Endothelial cell of umbilical vein (primary cell): Measurements from ENCODE around the gene SHKBP1. TPM values are rescaled to one million over a fixed set of nuclear protein-coding genes. Genes with fewer than 3 reads are reported as not detected.

Experiments
- BruUV-seq: library from RNA; stranded (reverse); fragments of 400-500 nt; replicated peaks from 2 replicates; lab custom pipeline; 2021; lab: Mats Ljungman, UMichigan
- CTCF ChIA-PET: fragments of 300-600, 350-600 bp; sonication (Branson Sonifier 250); formaldehyde crosslinking; loops from one replicate; lab custom pipeline; 2021; ENCODE audit warnings: antibody characterized with exemption, inconsistent platforms; lab: Charles Lee
- POLR2A ChIA-PET: fragments of 300-600, 350-600 bp; sonication (Branson Sonifier 250); formaldehyde crosslinking; loops from one replicate; lab custom pipeline; 2021; ENCODE audit warnings: antibody characterized with exemption, inconsistent platforms; lab: Charles Lee
- DNase-seq: peaks from one replicate; pipeline ENCODE4 v3.0.0-alpha.2; 2011; ENCODE audit warnings: low read depth, low spot score
- FAIRE-seq: peaks from 2 replicates; lab custom pipeline; 2011; peaks lifted over from hg19 to GRCh38; lab: Jason Lieb, UNC
- H2AFZ ChIP-seq: 2 replicates; pipeline ENCODE4 v1.6.0; 2012; ENCODE audit warnings: low read depth, low read length, control low read depth, inconsistent platforms
- H3K27ac ChIP-seq: 2 replicates; pipeline ENCODE4 v1.5.1; 2011; ENCODE audit warnings: low read depth, mild to moderate bottlenecking, control low read depth, low read length, moderate library complexity; ENCODE audit not compliant: insufficient read depth
- H3K27me3 ChIP-seq, 2 experiments: 2 replicates each; pipeline versions ENCODE4 v1.6.0 to v1.6.1; 2011; ENCODE audit warnings: low read length in 2 of 2, mixed read lengths in 1 of 2; ENCODE audit not compliant: control insufficient read depth in 2 of 2, insufficient read depth in 2 of 2
- H3K36me3 ChIP-seq, 2 experiments: 2 replicates in 1 of 2; 3 replicates in 1 of 2; pipeline ENCODE4 v1.5.1; 2011; ENCODE audit warnings: low read length in 2 of 2, mild to moderate bottlenecking in 1 of 2, moderate library complexity in 1 of 2; ENCODE audit not compliant: control insufficient read depth in 2 of 2, insufficient read depth in 2 of 2; ENCODE audit errors: extremely low read depth in 1 of 2
- H3K4me1 ChIP-seq: 3 replicates; pipeline ENCODE4 v1.5.1; 2011; ENCODE audit warnings: mild to moderate bottlenecking, low read length; ENCODE audit not compliant: control insufficient read depth, insufficient read depth; ENCODE audit errors: extremely low read depth
- H3K4me2 ChIP-seq: 2 replicates; pipeline ENCODE4 v1.6.1; 2011; ENCODE audit warnings: low read length, control low read depth, mixed read lengths; ENCODE audit not compliant: insufficient read depth
- H3K4me3 ChIP-seq, 3 experiments: fragments of 200-600 bp in 1 of 3; sonication (generic), shearing (Covaris generic) in 1 of 3; replicated peaks in 1 of 3; 2 replicates each; pipeline ENCODE4 v1.5.1; 2011 to 2016; ENCODE audit warnings: control low read depth in 3 of 3, low read length in 3 of 3, mild to moderate bottlenecking in 2 of 3, inconsistent platforms in 1 of 3, low read depth in 1 of 3, moderate library complexity in 1 of 3; ENCODE audit not compliant: insufficient read depth in 1 of 3
- H3K79me2 ChIP-seq: 2 replicates; pipeline ENCODE4 v1.6.0; 2012; ENCODE audit warnings: low read length, inconsistent platforms; ENCODE audit not compliant: control insufficient read depth, insufficient read depth
- H3K9ac ChIP-seq: replicated peaks from 2 replicates; pipeline ENCODE3; 2011; ENCODE audit warnings: low read length, control low read depth; ENCODE audit not compliant: insufficient read depth; ENCODE audit errors: extremely low read depth
- H3K9me1 ChIP-seq: replicated peaks from 3 replicates; pipeline ENCODE4 v1.6.0; 2011; ENCODE audit warnings: mild to moderate bottlenecking, low read length; ENCODE audit not compliant: control insufficient read depth, insufficient read depth; ENCODE audit errors: extremely low read depth
- H3K9me3 ChIP-seq: replicated peaks from 2 replicates; pipeline ENCODE4 v1.5.1; 2012; ENCODE audit warnings: low read length, inconsistent platforms; ENCODE audit not compliant: control insufficient read depth, insufficient read depth
- H4K20me1 ChIP-seq: replicated peaks from 2 replicates; pipeline ENCODE3; 2011; ENCODE audit warnings: mild to moderate bottlenecking, low read length; ENCODE audit not compliant: control insufficient read depth, insufficient read depth; ENCODE audit errors: extremely low read depth
- EZH2 ChIP-seq: IDR thresholded peaks from 2 replicates; pipeline ENCODE4 v1.6.1; 2012; ENCODE audit warnings: borderline replicate concordance, low read depth, mild to moderate bottlenecking, moderate library complexity, low read length, inconsistent platforms; ENCODE audit not compliant: severe bottlenecking
- JUN ChIP-seq: IDR thresholded peaks from 2 replicates; pipeline ENCODE4 v1.6.1; 2011; ENCODE audit warnings: borderline replicate concordance, low read depth; ENCODE audit not compliant: insufficient read length, insufficient read depth
- POLR2A ChIP-seq: IDR thresholded peaks from 2 replicates; pipeline ENCODE4 v1.6.1; 2012; ENCODE audit warnings: low read depth, mild to moderate bottlenecking, control low read depth, low read length
- dilution Hi-C: fragments of 300-500 bp; cut with MboI; formaldehyde crosslinking; loops from one replicate; pipeline ENCODE4 v1.15.0; 2019; ENCODE audit warnings: low sequenced_read_pairs; ENCODE audit not compliant: extremely low pct_ligation_motif_present
- intact Hi-C: fragments of 100-400 bp; cut with micrococcal nuclease; formaldehyde crosslinking; loops from one replicate; pipeline ENCODE4 v1.10.0; 2022
- polyA plus RNA-seq, 4 experiments: library from polyadenylated mRNA; depleted of rRNA in 3 of 4; stranded (reverse) in 3 of 4; unstranded in 1 of 4; fragments of >200 nt; gene quantifications; 2 replicates each; pipeline versions ENCODE4 v1.2.1 to v1.2.3, GENCODE V29; 2011 to 2012; ENCODE audit warnings: missing spikeins in 1 of 4
- total RNA-seq: library from RNA; stranded (reverse); gene quantifications from 2 replicates; pipeline ENCODE4 v1.2.3, GENCODE V29; 2021

Gene SHKBP1
- total and polyA plus RNA-seq, 2 donors (not counting 3 experiments of a cell fraction or from before 2014, with no cell fraction given): 106 to 113 TPM

- H3K4me1 ChIP-seq: peaks cover 24% of the 10 kb centered on the region
- no TSS peak for BruUV-seq
- no peak overlapping the region for H3K4me3 ChIP-seq
- no peak overlapping the region for H3K4me2 ChIP-seq
- intact Hi-C loops: no loop called here
- ChIA-PET POLR2A (no interaction called here), CTCF (no interaction called here)
- FAIRE-seq: no peak
- H3K9me3 ChIP-seq: no peaks in the 10 kb centered on the region
- H3K9me1 ChIP-seq: no peaks in the 10 kb centered on the region
- no peak overlapping the region for H3K27ac ChIP-seq
- H4K20me1 ChIP-seq: no peaks in the 10 kb centered on the region
- no peak overlapping the region for H3K9ac ChIP-seq
- TF ChIP-seq POLR2A: no peak
- TF ChIP-seq JUN: no peak
- H3K36me3 ChIP-seq: no peaks in the 10 kb centered on the region
- no peaks in the 10 kb centered on the region for H3K79me2 ChIP-seq
- dilution Hi-C loops: no loop called here
- no peak for DNase-seq
- H3K27me3 ChIP-seq: no peaks in the 10 kb centered on the region
- no peak overlapping the region for H2AFZ ChIP-seq
Observed at GRCh38 chr19:40611900-40612698, 35.4 kb downstream of the SHKBP1 start.

- dilution Hi-C loops (no loop called here), intact Hi-C loops (no loop called here)
- FAIRE-seq (peak; percentile 73), DNase-seq (no peak)
- Histone ChIP-seq H3K27me3 (no peaks in the 10 kb centered on the region), H3K9me1 (no peaks in the 10 kb centered on the region), H3K9me3 (no peaks in the 10 kb centered on the region), H4K20me1 (no peaks in the 10 kb centered on the region), H2AFZ (peak overlapping the region; percentile 91), H3K4me3 (peak overlapping the region; percentile 26 to 46 (median 43)), H3K9ac (peak overlapping the region; percentile 43), H3K27ac (peak overlapping the region; percentile 48), H3K79me2 (no peaks in the 10 kb centered on the region), H3K4me1 (peaks cover 24% of the 10 kb centered on the region), H3K36me3 (no peaks in the 10 kb centered on the region), H3K4me2 (peak overlapping the region; percentile 75)
- BruUV-seq: no TSS peak
- ChIA-PET POLR2A (no interaction called here), CTCF (interaction anchor here (1.0 to 1.4 kb wide), 2 partner anchors 10 to 22 kb away, joined by 10 to 12 read pairs; no protein-coding TSS in a partner anchor)
- TF ChIP-seq EZH2: no peak
Observed at GRCh38 chr19:40612831-40613689, 36.4 kb downstream of the SHKBP1 start.
